ENCODE data around the gene DEUP1.
"Not testable (repeated sequence)": the region's sequence is repeated elsewhere in the genome, so short reads cannot be mapped to it uniquely, and the experiment has no call there.

The DEUP1 gene

GRCh38 chr11:93303689-93304088 is 26.9 kb upstream of the DEUP1 start:
- no peaks in the 10 kb centered on the region for H3F3A ChIP-seq (ENCODE audit: insufficient read depth, low read length)
- no peak overlapping the region for H3K27ac ChIP-seq (ENCODE audit: low read depth, low read length, poor library complexity, severe bottlenecking)
- H3K79me2 ChIP-seq (ENCODE audit: insufficient read depth, low read length): no peaks in the 10 kb centered on the region
- H3K36me3 ChIP-seq (ENCODE audit: insufficient read depth, low read length): no peaks in the 10 kb centered on the region
- no peak overlapping the region for H3K4me2 ChIP-seq (ENCODE audit: low read length)
- H3K9me3 ChIP-seq (ENCODE audit: low read length): no peaks in the 10 kb centered on the region
- no peak overlapping the region for H3K4me3 ChIP-seq (ENCODE audit: low read depth, low read length, poor library complexity, severe bottlenecking)
- no peak for TF ChIP-seq EZH2 (IDR thresholded peaks at IDR 0.05; ENCODE audit: borderline replicate concordance, low read length)
- TF ChIP-seq, protein P1, sequence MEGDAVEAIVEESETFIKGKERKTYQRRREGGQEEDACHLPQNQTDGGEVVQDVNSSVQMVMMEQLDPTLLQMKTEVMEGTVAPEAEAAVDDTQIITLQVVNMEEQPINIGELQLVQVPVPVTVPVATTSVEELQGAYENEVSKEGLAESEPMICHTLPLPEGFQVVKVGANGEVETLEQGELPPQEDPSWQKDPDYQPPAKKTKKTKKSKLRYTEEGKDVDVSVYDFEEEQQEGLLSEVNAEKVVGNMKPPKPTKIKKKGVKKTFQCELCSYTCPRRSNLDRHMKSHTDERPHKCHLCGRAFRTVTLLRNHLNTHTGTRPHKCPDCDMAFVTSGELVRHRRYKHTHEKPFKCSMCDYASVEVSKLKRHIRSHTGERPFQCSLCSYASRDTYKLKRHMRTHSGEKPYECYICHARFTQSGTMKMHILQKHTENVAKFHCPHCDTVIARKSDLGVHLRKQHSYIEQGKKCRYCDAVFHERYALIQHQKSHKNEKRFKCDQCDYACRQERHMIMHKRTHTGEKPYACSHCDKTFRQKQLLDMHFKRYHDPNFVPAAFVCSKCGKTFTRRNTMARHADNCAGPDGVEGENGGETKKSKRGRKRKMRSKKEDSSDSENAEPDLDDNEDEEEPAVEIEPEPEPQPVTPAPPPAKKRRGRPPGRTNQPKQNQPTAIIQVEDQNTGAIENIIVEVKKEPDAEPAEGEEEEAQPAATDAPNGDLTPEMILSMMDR (IDR thresholded peaks at IDR 0.05; ENCODE audit: low read length): no peak
- H3K9me2 ChIP-seq (ENCODE audit: low read depth, low read length): no peaks in the 10 kb centered on the region
- H3K27me3 ChIP-seq (ENCODE audit: insufficient read depth, low read length): no peaks in the 10 kb centered on the region
- H3K9ac ChIP-seq (ENCODE audit: low read length): no peak overlapping the region
- H4K20me1 ChIP-seq (ENCODE audit: insufficient read depth, low read length): no peaks in the 10 kb centered on the region
- no peaks in the 10 kb centered on the region for H3K4me1 ChIP-seq (ENCODE audit: insufficient read depth, low read length, severe bottlenecking)
- H2AFZ ChIP-seq (ENCODE audit: low read length): no peak overlapping the region

DNA sequence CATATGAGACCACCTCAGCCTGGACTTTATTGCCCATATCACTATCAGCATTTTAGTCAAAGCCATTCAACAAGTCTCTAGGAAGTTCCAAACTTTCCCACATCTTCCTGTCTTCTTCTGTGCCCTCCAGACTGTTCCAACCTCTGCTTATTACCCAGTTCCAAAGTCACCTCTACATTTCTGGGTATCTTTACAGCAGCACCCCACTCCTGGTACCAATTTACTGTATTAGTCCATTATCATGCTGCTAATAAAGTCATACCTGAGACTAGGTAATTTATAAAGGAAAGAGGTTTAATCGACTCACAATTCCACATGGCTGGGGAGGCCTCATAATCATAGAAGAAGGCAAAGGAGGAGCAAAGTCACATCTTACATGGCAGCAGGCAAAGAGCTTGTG is 16.1 kb upstream of the DEUP1 start:
- not testable (repeated sequence) for H3K4me2 ChIP-seq (ENCODE audit: low read length); H3K27ac ChIP-seq (ENCODE audit: low read depth, low read length, poor library complexity, severe bottlenecking); H3K9ac ChIP-seq (ENCODE audit: low read length); H3K27me3 ChIP-seq (ENCODE audit: insufficient read depth, low read length); H3K79me2 ChIP-seq (ENCODE audit: insufficient read depth, low read length); H3K9me2 ChIP-seq (ENCODE audit: low read depth, low read length); H3K36me3 ChIP-seq (ENCODE audit: insufficient read depth, low read length); H3K4me3 ChIP-seq (ENCODE audit: low read depth, low read length, poor library complexity, severe bottlenecking); H4K20me1 ChIP-seq (ENCODE audit: insufficient read depth, low read length); H3K9me3 ChIP-seq (ENCODE audit: low read length); H3K4me1 ChIP-seq (ENCODE audit: insufficient read depth, low read length, severe bottlenecking); H2AFZ ChIP-seq (ENCODE audit: low read length); H3F3A ChIP-seq (ENCODE audit: insufficient read depth, low read length)

DNA sequence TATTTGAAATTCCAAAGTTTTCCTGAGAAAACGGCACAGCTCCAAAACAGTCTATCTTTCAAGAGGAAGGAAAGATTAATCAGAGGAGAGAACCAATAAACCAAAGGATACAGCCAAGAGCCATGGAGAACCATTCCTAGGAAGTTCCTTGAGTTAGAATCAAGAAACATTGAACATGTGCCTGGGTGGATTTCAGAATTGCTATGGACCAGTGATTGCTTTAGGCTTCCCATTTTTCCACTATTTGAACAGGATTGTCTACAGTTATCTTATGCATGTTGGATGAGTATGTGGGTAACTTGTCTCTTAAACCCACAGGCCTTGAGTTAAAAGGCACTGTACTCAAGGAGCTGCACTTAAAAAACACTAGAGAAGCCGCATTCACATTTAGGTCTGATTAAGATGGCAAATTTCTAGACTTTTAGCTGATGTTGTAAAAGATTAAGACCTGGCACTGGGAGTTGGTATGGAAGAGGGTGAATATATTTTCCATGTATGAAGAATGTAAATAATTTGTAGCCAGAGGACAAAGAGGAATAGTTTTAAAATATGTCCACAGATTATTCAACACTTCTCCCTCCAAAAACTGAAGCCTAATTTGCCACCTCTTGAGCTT is 11.2 kb upstream of the DEUP1 start:
- Histone ChIP-seq H3K36me3 (ENCODE audit: insufficient read depth, low read length) (no peaks in the 10 kb centered on the region), H3K27ac (ENCODE audit: low read depth, low read length, poor library complexity, severe bottlenecking) (no peak overlapping the region), H3K9me2 (ENCODE audit: low read depth, low read length) (no peaks in the 10 kb centered on the region), H3K27me3 (ENCODE audit: insufficient read depth, low read length) (no peaks in the 10 kb centered on the region), H3K4me2 (ENCODE audit: low read length) (no peak overlapping the region), H4K20me1 (ENCODE audit: insufficient read depth, low read length) (no peaks in the 10 kb centered on the region), H3K79me2 (ENCODE audit: insufficient read depth, low read length) (no peaks in the 10 kb centered on the region), H3K4me3 (ENCODE audit: low read depth, low read length, poor library complexity, severe bottlenecking) (no peak overlapping the region), H3K9me3 (ENCODE audit: low read length) (no peaks in the 10 kb centered on the region), H3K4me1 (ENCODE audit: insufficient read depth, low read length, severe bottlenecking) (no peaks in the 10 kb centered on the region), H3F3A (ENCODE audit: insufficient read depth, low read length) (no peaks in the 10 kb centered on the region), H3K9ac (ENCODE audit: low read length) (no peak overlapping the region), H2AFZ (ENCODE audit: low read length) (no peak overlapping the region)
- no peak for TF ChIP-seq EZH2 (IDR thresholded peaks at IDR 0.05; ENCODE audit: borderline replicate concordance, low read length)
- TF ChIP-seq, protein P1 (IDR thresholded peaks at IDR 0.05; ENCODE audit: low read length): no peak

DNA sequence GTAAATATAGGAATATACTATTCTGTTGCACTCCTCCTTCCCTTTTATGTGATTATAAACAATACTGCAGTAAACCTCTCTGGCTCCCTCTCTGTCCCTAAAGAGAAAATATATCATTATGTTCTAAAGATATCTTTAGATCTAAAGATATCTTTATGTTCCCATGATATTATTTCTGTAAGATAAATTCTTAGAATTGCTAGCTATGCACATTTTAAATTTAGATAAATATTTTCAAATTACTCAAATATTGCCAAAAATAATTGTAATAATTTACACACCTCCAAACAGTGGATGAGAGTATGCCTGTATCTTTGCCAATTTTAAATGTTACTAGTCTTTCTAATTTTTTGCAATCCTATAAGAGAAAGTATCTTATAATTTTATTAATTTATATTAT is 10.3 kb upstream of the DEUP1 start:
- Histone ChIP-seq H3K9me2 (ENCODE audit: low read depth, low read length) (no peaks in the 10 kb centered on the region), H3K36me3 (ENCODE audit: insufficient read depth, low read length) (no peaks in the 10 kb centered on the region), H2AFZ (ENCODE audit: low read length) (no peak overlapping the region), H4K20me1 (ENCODE audit: insufficient read depth, low read length) (no peaks in the 10 kb centered on the region), H3K4me3 (ENCODE audit: low read depth, low read length, poor library complexity, severe bottlenecking) (no peak overlapping the region), H3K4me1 (ENCODE audit: insufficient read depth, low read length, severe bottlenecking) (no peaks in the 10 kb centered on the region), H3K9ac (ENCODE audit: low read length) (no peak overlapping the region), H3K27ac (ENCODE audit: low read depth, low read length, poor library complexity, severe bottlenecking) (no peak overlapping the region), H3K9me3 (ENCODE audit: low read length) (no peaks in the 10 kb centered on the region), H3K27me3 (ENCODE audit: insufficient read depth, low read length) (no peaks in the 10 kb centered on the region), H3K4me2 (ENCODE audit: low read length) (no peak overlapping the region), H3K79me2 (ENCODE audit: insufficient read depth, low read length) (no peaks in the 10 kb centered on the region), H3F3A (ENCODE audit: insufficient read depth, low read length) (no peaks in the 10 kb centered on the region)
- TF ChIP-seq, protein P1 (IDR thresholded peaks at IDR 0.05; ENCODE audit: low read length): no peak
- no peak for TF ChIP-seq EZH2 (IDR thresholded peaks at IDR 0.05; ENCODE audit: borderline replicate concordance, low read length)
